Naive thymus-derived CD4-positive, alpha-beta T cell (primary cell): Measurements from ENCODE around the gene DENND4B. TPM values are rescaled to one million over a fixed set of nuclear protein-coding genes. Genes with fewer than 3 reads are reported as not detected.

ENCODE experiments used
- ATAC-seq: fragments of 150-1000 bp; cut with Tn5 transposase; 2 replicates; pipeline ENCODE4 v1.10.0; 2021; ENCODE audit warnings: mild to moderate bottlenecking, moderate library complexity
- CTCF ChIA-PET: fragments of 350-600 bp; sonication (Branson Sonifier 250); formaldehyde crosslinking; loops from one replicate; lab custom pipeline; 2021; ENCODE audit warnings: antibody characterized with exemption; lab: Charles Lee
- POLR2A ChIA-PET: fragments of 350-600 bp; sonication (Branson Sonifier 250); formaldehyde crosslinking; loops from one replicate; lab custom pipeline; 2021; ENCODE audit warnings: antibody characterized with exemption, inconsistent platforms; lab: Charles Lee
- DNase-seq, 9 donors: peaks; one replicate each; pipeline versions ENCODE4 v3.0.0 to v3.0.0-alpha.2; 2020 to 2022; ENCODE audit warnings: mixed read lengths in 1 of 9
- H3K27ac ChIP-seq: one replicate; pipeline ENCODE4 v1.7.0; 2013; ENCODE audit warnings: mild to moderate bottlenecking, low read depth, low read length, moderate library complexity
- H3K27me3 ChIP-seq, 2 donors: one replicate each; pipeline ENCODE4 v1.7.0; 2013; ENCODE audit warnings: low read length in 2 of 2, mild to moderate bottlenecking in 2 of 2, moderate library complexity in 2 of 2; ENCODE audit not compliant: control insufficient read depth in 2 of 2, insufficient read depth in 2 of 2
- H3K36me3 ChIP-seq, 3 experiments: 1 replicate in 2 of 3; 2 replicates in 1 of 3; pipeline ENCODE4 v1.7.0; 2013; ENCODE audit warnings: low read length in 3 of 3, mild to moderate bottlenecking in 3 of 3, moderate library complexity in 1 of 3; ENCODE audit not compliant: insufficient read depth in 3 of 3, control insufficient read depth in 2 of 3
- H3K4me1 ChIP-seq, 2 donors: one replicate each; pipeline ENCODE4 v1.7.0; 2013; ENCODE audit warnings: low read length in 2 of 2, mild to moderate bottlenecking in 2 of 2, moderate library complexity in 1 of 2; ENCODE audit not compliant: control insufficient read depth in 2 of 2, insufficient read depth in 2 of 2
- H3K4me3 ChIP-seq: 2 replicates; pipeline ENCODE4 v1.7.0; 2013; ENCODE audit warnings: mild to moderate bottlenecking, low read length
- H3K9me3 ChIP-seq, 3 experiments: 1 replicate in 2 of 3; 2 replicates in 1 of 3; pipeline ENCODE4 v1.7.0; 2013; ENCODE audit warnings: low read length in 3 of 3; ENCODE audit not compliant: control insufficient read depth in 2 of 3
- H3K27ac Mint-ChIP-seq, 9 donors: one replicate each; pipeline ENCODE4 v1.8.0; 2020 to 2022; ENCODE audit warnings: mixed read lengths in 9 of 9, mild to moderate bottlenecking in 8 of 9, moderate library complexity in 5 of 9, inconsistent platforms in 2 of 9
- H3K27me3 Mint-ChIP-seq, 5 donors: one replicate each; pipeline ENCODE4 v1.8.0; 2021 to 2022; ENCODE audit warnings: mixed read lengths in 5 of 5, mild to moderate bottlenecking in 1 of 5
- H3K36me3 Mint-ChIP-seq, 5 donors: one replicate each; pipeline ENCODE4 v1.8.0; 2020 to 2022; ENCODE audit warnings: mixed read lengths in 5 of 5, mild to moderate bottlenecking in 3 of 5, inconsistent platforms in 1 of 5
- H3K4me1 Mint-ChIP-seq, 7 donors: one replicate each; pipeline ENCODE4 v1.8.0; 2020 to 2022; ENCODE audit warnings: mixed read lengths in 7 of 7, mild to moderate bottlenecking in 3 of 7, inconsistent platforms in 1 of 7
- H3K4me3 Mint-ChIP-seq, 10 donors: one replicate each; pipeline ENCODE4 v1.8.0; 2020 to 2022; ENCODE audit warnings: mild to moderate bottlenecking in 10 of 10, mixed read lengths in 10 of 10, moderate library complexity in 6 of 10, inconsistent platforms in 2 of 10
- H3K9me3 Mint-ChIP-seq, 11 donors: one replicate each; pipeline ENCODE4 v1.8.0; 2020 to 2022; ENCODE audit warnings: mixed read lengths in 11 of 11, mild to moderate bottlenecking in 4 of 11, inconsistent platforms in 1 of 11, moderate library complexity in 1 of 11
- intact Hi-C, 2 donors: fragments of 100-400 bp; cut with micrococcal nuclease; formaldehyde crosslinking; loops; one replicate each; pipeline ENCODE4 v1.15.1; 2023
- polyA plus RNA-seq, 2 donors: library from polyadenylated mRNA; unstranded; fragments of 300-500 nt; fragmentation: Illumina TruSeq; gene quantifications; one replicate each; pipeline ENCODE4 v1.2.3, GENCODE V29; 2021
- total RNA-seq, 6 experiments: library from RNA in 5 of 6; stranded (reverse) in 5 of 6; gene quantifications; 1 replicate in 5 of 6; 2 replicates in 1 of 6; pipeline ENCODE4 v1.2.3 and lab custom pipeline; 2021 to 2026

The DENND4B gene, protein sequence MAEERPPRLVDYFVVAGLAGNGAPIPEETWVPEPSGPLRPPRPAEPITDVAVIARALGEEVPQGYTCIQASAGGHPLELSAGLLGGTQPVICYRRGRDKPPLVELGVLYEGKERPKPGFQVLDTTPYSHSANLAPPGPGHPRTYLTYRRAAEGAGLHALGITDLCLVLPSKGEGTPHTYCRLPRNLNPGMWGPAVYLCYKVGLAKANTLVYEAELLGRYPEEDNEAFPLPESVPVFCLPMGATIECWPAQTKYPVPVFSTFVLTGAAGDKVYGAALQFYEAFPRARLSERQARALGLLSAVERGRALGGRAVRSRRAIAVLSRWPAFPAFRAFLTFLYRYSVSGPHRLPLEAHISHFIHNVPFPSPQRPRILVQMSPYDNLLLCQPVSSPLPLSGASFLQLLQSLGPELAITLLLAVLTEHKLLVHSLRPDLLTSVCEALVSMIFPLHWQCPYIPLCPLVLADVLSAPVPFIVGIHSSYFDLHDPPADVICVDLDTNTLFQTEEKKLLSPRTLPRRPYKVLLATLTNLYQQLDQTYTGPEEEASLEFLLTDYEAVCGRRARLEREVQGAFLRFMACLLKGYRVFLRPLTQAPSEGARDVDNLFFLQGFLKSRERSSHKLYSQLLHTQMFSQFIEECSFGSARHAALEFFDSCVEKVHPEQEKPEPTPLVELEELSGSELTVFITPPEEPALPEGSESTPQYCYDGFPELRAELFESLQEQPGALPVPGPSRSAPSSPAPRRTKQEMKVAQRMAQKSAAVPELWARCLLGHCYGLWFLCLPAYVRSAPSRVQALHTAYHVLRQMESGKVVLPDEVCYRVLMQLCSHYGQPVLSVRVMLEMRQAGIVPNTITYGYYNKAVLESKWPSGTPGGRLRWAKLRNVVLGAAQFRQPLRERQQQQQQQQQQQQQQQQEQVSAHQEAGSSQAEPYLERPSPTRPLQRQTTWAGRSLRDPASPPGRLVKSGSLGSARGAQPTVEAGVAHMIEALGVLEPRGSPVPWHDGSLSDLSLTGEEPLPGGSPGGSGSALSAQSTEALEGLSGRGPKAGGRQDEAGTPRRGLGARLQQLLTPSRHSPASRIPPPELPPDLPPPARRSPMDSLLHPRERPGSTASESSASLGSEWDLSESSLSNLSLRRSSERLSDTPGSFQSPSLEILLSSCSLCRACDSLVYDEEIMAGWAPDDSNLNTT (N-terminal part only)
- 100 to 1,000 TPM; 148 to 223 (median 197) TPM for total RNA-seq
- 10 to 100 TPM; 12.5 to 27.0 TPM for polyA plus RNA-seq
- 190 reads per million, percentile 92 among the genes with 10 or more reads in this experiment for total RNA-seq (lab: John Stamatoyannopoulos, UW)

DNA sequence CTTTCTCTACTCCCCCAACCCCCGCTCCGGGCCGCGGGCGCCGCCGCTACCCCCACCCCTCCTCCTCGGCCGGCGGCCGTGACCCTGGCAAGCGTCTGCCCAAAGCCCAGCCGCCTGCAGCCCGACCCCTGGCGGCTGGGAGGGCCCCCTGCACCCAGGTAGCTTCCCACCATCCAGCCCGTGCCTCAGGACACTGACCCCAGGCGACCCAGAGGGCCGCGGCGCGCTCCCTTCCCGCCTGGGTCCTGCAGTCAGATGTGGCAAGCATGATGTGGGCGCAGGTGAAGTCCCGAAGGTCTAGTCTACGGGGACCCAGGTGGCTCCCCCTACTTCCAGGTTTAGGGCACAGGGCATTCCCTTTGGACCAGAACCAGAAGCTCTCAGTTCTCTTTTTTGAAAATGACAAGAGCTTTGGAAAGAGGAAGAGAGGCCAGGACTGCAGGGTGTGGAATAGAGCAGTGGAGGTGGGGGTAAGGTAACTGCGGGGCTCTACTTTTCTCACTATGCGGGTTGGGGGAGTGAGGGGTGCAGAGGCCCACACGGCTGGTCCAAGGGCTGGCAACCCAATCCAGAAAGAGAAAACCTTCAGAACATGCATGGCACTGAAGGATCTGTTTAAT is at the start of gene DENND4B:
Gene DENND4B (minus strand): TSS at position 97 of the 620 bp plus-strand sequence. CDS start 2,344 bp downstream, outside the sequence.
- POLR2A ChIA-PET = interaction anchor here (0.6 to 7.3 kb wide), 17 partner anchors 9 to 321 kb away, joined by 3 to 159 read pairs (median 8); partner anchors contain the start of genes CREB3L4, CRTC2, GATAD2B and JTB
- H3K4me3 ChIP-seq = peak within 1 kb of the TSS; percentile 94
- Mint-ChIP-seq H3K9me3 (peaks cover 0 to 6% (median 0%) of the 10 kb centered on the region in 11 donors), H3K36me3 (peaks cover 0 to 33% (median 19%) of the 10 kb centered on the region in 5 donors), H3K27me3 (no peaks in the 10 kb centered on the region), H3K27ac (peak within 1 kb of the TSS; percentile 90 to 98 (median 96)), H3K4me3 (peak within 1 kb of the TSS; percentile 93 to 99 (median 96)), H3K4me1 (peaks cover 20 to 44% (median 39%) of the 10 kb centered on the region in 7 donors)
- H3K36me3 ChIP-seq = peaks cover 19 to 66% (median 33%) of the 10 kb centered on the region in 3 experiments
- DNase-seq (peak; percentile 55 to 85 (median 68)), ATAC-seq (peak; percentile 75)
- peak within 1 kb of the TSS; percentile 89 for H3K27ac ChIP-seq
- H3K4me1 ChIP-seq = peaks cover 23 to 25% of the 10 kb centered on the region in 2 donors
- CTCF ChIA-PET = interaction anchor here (0.7 to 3.6 kb wide), 13 partner anchors 10 to 150 kb away, joined by 3 to 36 read pairs (median 5); partner anchors contain the start of genes CREB3L4, CRTC2, GATAD2B and JTB
- no peaks in the 10 kb centered on the region for H3K9me3 ChIP-seq
- intact Hi-C loops = loop anchor here (1.0 to 2.0 kb wide), 6 partner anchors 11 to 149 kb away; partner anchors contain the start of genes CRTC2 (in 1 of the 2) and JTB (in 1 of the 2)
- H3K27me3 ChIP-seq = no peaks in the 10 kb centered on the region

DNA sequence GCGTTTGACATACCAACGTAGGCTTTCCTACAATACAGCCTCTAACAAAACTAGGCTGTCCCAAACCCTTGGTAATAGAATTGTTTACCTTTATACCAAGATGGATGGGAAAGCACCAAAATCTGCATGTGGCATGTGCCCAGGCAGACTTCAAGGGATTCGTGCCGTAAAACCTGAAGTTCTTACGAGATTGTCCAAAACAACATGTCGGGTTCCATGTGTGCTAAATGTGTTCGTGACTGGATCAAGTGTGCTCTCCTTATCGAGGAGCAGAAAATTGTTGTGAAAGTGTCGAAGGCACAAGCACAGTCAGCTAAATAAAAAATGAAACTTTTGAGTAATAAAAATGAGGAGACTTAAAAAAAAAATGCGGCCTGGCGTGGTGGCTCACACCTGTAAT is 49.1 kb upstream of the DENND4B start:
- Mint-ChIP-seq H3K4me3 (peak overlapping the region in 1 of 10 donors; percentile 51), H3K36me3 (peaks cover 10 to 34% (median 29%) of the 10 kb centered on the region in 5 donors), H3K27ac (peak overlapping the region in 5 of 9 donors; percentile 45 to 84 (median 71)), H3K4me1 (peaks cover 15 to 43% (median 26%) of the 10 kb centered on the region in 7 donors), H3K9me3 (peaks cover 0 to 6% (median 0%) of the 10 kb centered on the region in 11 donors), H3K27me3 (peaks cover 0 to under 1% (median 0%) of the 10 kb centered on the region in 5 donors)
- Histone ChIP-seq H3K4me1 (peaks cover 18 to 27% of the 10 kb centered on the region in 2 donors), H3K27ac (no peak overlapping the region), H3K9me3 (no peaks in the 10 kb centered on the region), H3K27me3 (no peaks in the 10 kb centered on the region), H3K36me3 (peaks cover 7 to 42% (median 29%) of the 10 kb centered on the region in 3 experiments), H3K4me3 (no peak overlapping the region)
- DNase-seq = no peak
- CTCF ChIA-PET = interaction anchor here (0.7 kb wide), 1 partner anchor 1943 kb away, joined by 3 read pairs; no protein-coding TSS in a partner anchor
- intact Hi-C loops = loop anchor here in 1 of 2 donors (10.0 kb wide), 1 partner anchor 461 kb away; the partner anchor contains the start of gene S100A6
- POLR2A ChIA-PET = interaction anchor here (0.6 to 1.1 kb wide), 4 partner anchors 18 to 269 kb away, joined by 3 to 4 read pairs (median 4); partner anchors contain the start of gene JTB
- no peak for ATAC-seq

DNA sequence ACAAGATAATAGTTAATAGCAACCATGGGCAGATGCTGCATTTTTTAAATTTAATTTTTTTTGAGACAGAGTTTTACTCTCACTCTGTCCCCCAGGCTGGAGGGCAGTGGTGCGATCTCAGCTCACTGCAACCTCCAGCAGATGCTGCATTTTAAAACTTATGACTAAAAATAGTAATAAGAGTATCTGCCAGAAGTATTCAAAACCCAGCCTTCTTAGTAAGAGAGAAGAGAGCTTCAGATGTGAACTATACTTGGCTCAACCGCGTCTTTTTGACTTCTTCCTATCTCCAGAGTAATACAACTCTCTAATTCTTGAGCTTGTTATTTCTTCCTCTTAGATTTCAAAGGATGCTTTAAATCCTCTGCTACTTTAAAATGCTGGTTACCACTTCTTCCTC is 48.7 kb upstream of the DENND4B start:
- Histone ChIP-seq H3K9me3 (no peaks in the 10 kb centered on the region), H3K4me3 (no peak overlapping the region), H3K36me3 (peaks cover 7 to 43% (median 29%) of the 10 kb centered on the region in 3 experiments), H3K4me1 (peaks cover 18 to 28% of the 10 kb centered on the region in 2 donors), H3K27ac (no peak overlapping the region), H3K27me3 (no peaks in the 10 kb centered on the region)
- H3K36me3 Mint-ChIP-seq = peaks cover 10 to 34% (median 31%) of the 10 kb centered on the region in 5 donors
- H3K9me3 Mint-ChIP-seq = peaks cover 0 to 8% (median 0%) of the 10 kb centered on the region in 11 donors
- H3K4me1 Mint-ChIP-seq = peaks cover 18 to 47% (median 30%) of the 10 kb centered on the region in 7 donors
- no peak for DNase-seq
- ATAC-seq = no peak
- peak overlapping the region in 1 of 10 donors; percentile 51 for H3K4me3 Mint-ChIP-seq
- H3K27ac Mint-ChIP-seq = peak overlapping the region in 6 of 9 donors; percentile 45 to 84 (median 58)
- ChIA-PET CTCF (no interaction called here), POLR2A (interaction anchor here (0.6 to 1.1 kb wide), 4 partner anchors 18 to 269 kb away, joined by 3 to 4 read pairs (median 4); partner anchors contain the start of gene JTB)
- H3K27me3 Mint-ChIP-seq = peaks cover 0 to 2% (median 0%) of the 10 kb centered on the region in 5 donors
- intact Hi-C loops = loop anchor here in 1 of 2 donors (10.0 kb wide), 1 partner anchor 460 kb away; the partner anchor contains the start of gene S100A6

- DNase-seq (no peak), ATAC-seq (no peak)
- Histone ChIP-seq H3K27me3 (no peaks in the 10 kb centered on the region), H3K36me3 (peaks cover 7 to 43% (median 29%) of the 10 kb centered on the region in 3 experiments), H3K27ac (peak overlapping the region; percentile 99), H3K4me3 (peak overlapping the region; percentile 82), H3K9me3 (no peaks in the 10 kb centered on the region), H3K4me1 (peaks cover 21 to 34% of the 10 kb centered on the region in 2 donors)
- peak overlapping the region; percentile 83 to 99 (median 96) for H3K4me3 Mint-ChIP-seq
- ChIA-PET POLR2A (interaction anchor here (0.6 to 10.4 kb wide), 25 partner anchors 9 to 452 kb away, joined by 3 to 157 read pairs (median 12); partner anchors contain the start of genes CHTOP, CREB3L4, CRTC2 and DENND4B), CTCF (interaction anchor here (0.6 to 8.0 kb wide), 4 partner anchors 15 to 273 kb away, joined by 3 to 84 read pairs (median 4); no protein-coding TSS in a partner anchor)
- peak overlapping the region; percentile 92 to 100 (median 99) for H3K27ac Mint-ChIP-seq
- peaks cover 25 to 54% (median 39%) of the 10 kb centered on the region in 7 donors for H3K4me1 Mint-ChIP-seq
- peaks cover 10 to 34% (median 31%) of the 10 kb centered on the region in 5 donors for H3K36me3 Mint-ChIP-seq
- H3K27me3 Mint-ChIP-seq = peaks cover 0 to 2% (median 0%) of the 10 kb centered on the region in 5 donors
- intact Hi-C loops = loop anchor here (2.0 to 10.0 kb wide), 5 partner anchors 33 to 457 kb away; partner anchors contain the start of genes ATP8B2 (in 1 of the 2), CRTC2 (in 1 of the 2), ILF2 (in 1 of the 2) and NUP210L (in 1 of the 2)
- peaks cover 0 to 10% (median 0%) of the 10 kb centered on the region in 11 donors for H3K9me3 Mint-ChIP-seq
Measured at GRCh38 chr1:153991806-153992205, 45.3 kb upstream of the DENND4B start.
